ENCODE data around the gene TMEM203. TPM values are rescaled to one million over a fixed set of nuclear protein-coding genes. Genes with fewer than 3 reads are reported as not detected.

The TMEM203 gene
- total RNA-seq, 2 donors from 2014 or later, result 34.0 to 39.5 TPM

- H3K4me1 Mint-ChIP-seq, result peaks cover 15% of the 10 kb centered on the region
- H3K27me3 ChIP-seq (ENCODE audit: control insufficient read depth, insufficient read depth, low read length, poor library complexity, severe bottlenecking), result no peaks in the 10 kb centered on the region
- WGBS, 2 experiments (ENCODE audit: insufficient coverage in 1 of 2, insufficient read length in 1 of 2), result 95% methylated on average over 42 to 52 of the region's 52 CpGs
- H3K27me3 Mint-ChIP-seq (ENCODE audit: insufficient read depth), result no peaks in the 10 kb centered on the region
- H3K4me1 ChIP-seq (ENCODE audit: control insufficient read depth, insufficient read depth, low read length), result peaks cover 23% of the 10 kb centered on the region
- peaks cover 6% of the 10 kb centered on the region for H3K36me3 Mint-ChIP-seq (ENCODE audit: low read depth)
- no peak overlapping the region for H3K27ac ChIP-seq (ENCODE audit: low read depth, low read length)
- H3K9me3 ChIP-seq (ENCODE audit: control insufficient read depth, low read length), result no peaks in the 10 kb centered on the region
- DNase-seq, result no peak
- no peaks in the 10 kb centered on the region for H3K36me3 ChIP-seq (ENCODE audit: control insufficient read depth, insufficient read depth, low read length)
- H3K9ac ChIP-seq (ENCODE audit: extremely low read depth, low read length, poor library complexity, severe bottlenecking), result no peak overlapping the region
- H3K27ac Mint-ChIP-seq, result peak overlapping the region; percentile 48
- H3K9me3 Mint-ChIP-seq, result no peaks in the 10 kb centered on the region
- TF ChIP-seq CTCF (conservative IDR thresholded peaks at IDR 0.05), result no peak
- peak overlapping the region; percentile 30 for H3K4me3 Mint-ChIP-seq
- H3K4me3 ChIP-seq (ENCODE audit: low read length), result no peak overlapping the region
Measured at GRCh38 chr9:137220317-137221094, 15.1 kb upstream of the TMEM203 start.

- peak overlapping the region; percentile 19 for H3K4me3 Mint-ChIP-seq
- no peak overlapping the region for H3K4me3 ChIP-seq (ENCODE audit: low read length)
- H3K4me1 Mint-ChIP-seq, result peaks cover 15% of the 10 kb centered on the region
Measured at GRCh38 chr9:137219757-137220316, 14.4 kb upstream of the TMEM203 start.

GRCh38 chr9:137218754-137219271 is 13.4 kb upstream of the TMEM203 start:
- Mint-ChIP-seq H3K9me3 (no peaks in the 10 kb centered on the region), H3K4me3 (peak overlapping the region; percentile 19), H3K27me3 (ENCODE audit: insufficient read depth) (no peaks in the 10 kb centered on the region), H3K4me1 (peaks cover 15% of the 10 kb centered on the region), H3K36me3 (ENCODE audit: low read depth) (peaks cover 7% of the 10 kb centered on the region), H3K27ac (peak overlapping the region; percentile 76)
- WGBS, 2 experiments (ENCODE audit: insufficient coverage in 1 of 2, insufficient read length in 1 of 2), result 51 to 58% methylated on average over 6 to 12 of the region's 12 CpGs
- H3K27ac ChIP-seq (ENCODE audit: low read depth, low read length), result no peak overlapping the region
- no peaks in the 10 kb centered on the region for H3K9me3 ChIP-seq (ENCODE audit: control insufficient read depth, low read length)
- H3K4me3 ChIP-seq (ENCODE audit: low read length), result no peak overlapping the region
- H3K36me3 ChIP-seq (ENCODE audit: control insufficient read depth, insufficient read depth, low read length), result peaks cover 8% of the 10 kb centered on the region
- no peak for TF ChIP-seq CTCF (conservative IDR thresholded peaks at IDR 0.05)
- H3K27me3 ChIP-seq (ENCODE audit: control insufficient read depth, insufficient read depth, low read length, poor library complexity, severe bottlenecking), result no peaks in the 10 kb centered on the region
- peak overlapping the region; percentile 30 for H3K9ac ChIP-seq (ENCODE audit: extremely low read depth, low read length, poor library complexity, severe bottlenecking)
- DNase-seq, result peak; percentile 81
- H3K4me1 ChIP-seq (ENCODE audit: control insufficient read depth, insufficient read depth, low read length), result peaks cover 23% of the 10 kb centered on the region

More at GRCh38 chr9:137219757-137220316, 14.4 kb upstream of the TMEM203 start:
- Mint-ChIP-seq H3K9me3 (no peaks in the 10 kb centered on the region), H3K36me3 (ENCODE audit: low read depth) (peaks cover 7% of the 10 kb centered on the region), H3K27ac (peak overlapping the region; percentile 48), H3K27me3 (ENCODE audit: insufficient read depth) (no peaks in the 10 kb centered on the region)
- peaks cover 23% of the 10 kb centered on the region for H3K4me1 ChIP-seq (ENCODE audit: control insufficient read depth, insufficient read depth, low read length)
- no peak overlapping the region for H3K9ac ChIP-seq (ENCODE audit: extremely low read depth, low read length, poor library complexity, severe bottlenecking)
- no peaks in the 10 kb centered on the region for H3K27me3 ChIP-seq (ENCODE audit: control insufficient read depth, insufficient read depth, low read length, poor library complexity, severe bottlenecking)
- DNase-seq, result no peak
- no peaks in the 10 kb centered on the region for H3K9me3 ChIP-seq (ENCODE audit: control insufficient read depth, low read length)
- peaks cover 1% of the 10 kb centered on the region for H3K36me3 ChIP-seq (ENCODE audit: control insufficient read depth, insufficient read depth, low read length)
- no peak for TF ChIP-seq CTCF (conservative IDR thresholded peaks at IDR 0.05)
- H3K27ac ChIP-seq (ENCODE audit: low read depth, low read length), result no peak overlapping the region
- 93 to 97% methylated on average over 8 to 10 of the region's 10 CpGs for WGBS, 2 experiments (ENCODE audit: insufficient coverage in 1 of 2, insufficient read length in 1 of 2)
